NCI-H1092 treated with DMSO at 0.1 percent for 48 hours (cell line): ENCODE results near the gene WAC.

ENCODE experiments used
- DNase-seq: peaks from one replicate; lab custom pipeline; 2025; lab: John Stamatoyannopoulos, UW

The WAC gene

GRCh38 chr10:28530751-28531150, 2.2 kb upstream of the WAC start:
- DNase-seq = no peak

GRCh38 chr10:28533186-28533564, 257 bp downstream of the WAC start:
- DNase-seq = no peak

GRCh38 chr10:28533571-28534304, 820 bp downstream of the WAC start:
- peak; percentile 39 for DNase-seq

DNA sequence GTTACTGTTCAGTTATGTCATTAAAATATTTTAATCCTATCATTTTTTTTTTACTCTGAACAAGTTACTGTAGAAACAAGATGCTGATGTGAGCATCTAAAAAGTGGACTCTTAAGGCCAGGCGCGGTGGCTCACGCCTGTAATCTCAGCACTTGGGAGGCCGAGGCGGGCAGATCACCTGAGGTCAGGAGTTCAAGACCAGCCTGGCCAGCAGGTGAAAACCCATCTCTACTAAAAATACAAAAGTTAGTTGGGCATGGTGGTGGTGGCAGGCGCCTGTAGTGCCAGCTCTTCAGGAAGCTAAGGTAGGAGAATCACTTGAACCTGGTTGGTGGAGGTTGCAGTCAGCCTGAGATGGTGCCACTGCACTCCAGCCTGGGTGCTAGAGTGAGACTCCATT, 2.9 kb downstream of the WAC start:
- DNase-seq = no peak

- DNase-seq = no peak
Measured at GRCh38 chr10:28538595-28538994, 5.7 kb downstream of the WAC start.

DNA sequence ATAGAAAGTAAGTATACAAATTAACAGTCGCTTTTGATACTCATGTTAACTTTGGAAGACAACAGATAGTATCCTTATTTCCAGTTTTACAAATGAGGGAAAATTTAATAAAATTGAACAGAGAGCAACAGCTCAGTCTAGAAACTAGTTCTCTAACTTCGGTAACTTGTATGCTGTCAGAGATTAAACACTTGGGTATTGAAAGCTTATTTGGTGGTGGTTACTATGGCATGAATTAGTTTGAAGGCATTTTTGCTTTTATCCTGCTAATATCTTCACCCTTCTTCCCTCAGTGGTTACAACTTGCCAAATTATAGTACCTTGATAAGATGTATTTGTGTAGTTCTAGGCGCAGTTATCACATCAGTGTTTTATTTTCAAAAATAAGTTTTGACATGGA, 7.2 kb downstream of the WAC start:
- no peak for DNase-seq

DNA sequence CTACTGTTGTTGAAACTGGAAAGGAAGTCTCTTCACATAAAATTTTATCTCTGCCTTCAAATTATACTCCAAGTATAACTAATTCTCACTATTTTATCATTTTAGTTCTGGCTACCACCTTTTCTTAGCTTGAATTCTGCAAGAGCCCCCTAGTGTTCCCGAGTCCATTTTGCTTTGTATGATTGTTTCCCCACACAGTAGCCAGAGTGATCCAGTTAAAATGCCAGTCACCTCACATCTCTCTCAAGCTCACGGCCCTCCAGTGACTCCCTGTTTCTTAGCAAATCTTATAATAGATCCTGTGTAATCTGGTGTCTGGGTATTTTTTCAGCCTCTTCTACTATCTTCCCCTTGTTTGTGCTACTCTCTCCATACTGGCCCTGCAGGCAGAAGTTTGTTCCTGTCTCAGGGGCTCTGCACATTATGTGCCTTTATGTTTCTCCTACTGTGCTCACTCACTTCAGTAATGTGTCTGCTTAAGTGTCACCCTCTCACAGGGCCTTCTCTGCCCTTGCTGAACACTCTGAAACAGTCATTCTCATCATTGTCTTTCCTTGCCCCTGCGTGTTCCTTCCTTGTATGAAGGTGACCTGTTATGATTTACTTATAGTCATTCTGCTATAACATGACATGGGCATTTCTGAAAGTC, 8.9 kb downstream of the WAC start:
- no peak for DNase-seq

- DNase-seq = no peak
Measured at GRCh38 chr10:28542728-28543127, 9.8 kb downstream of the WAC start.

GRCh38 chr10:28544058-28544457, 11.1 kb downstream of the WAC start:
- no peak for DNase-seq

GRCh38 chr10:28545967-28546644, 13.2 kb downstream of the WAC start:
- DNase-seq = no peak

GRCh38 chr10:28548781-28549498, 16.0 kb downstream of the WAC start:
- no peak for DNase-seq

DNA sequence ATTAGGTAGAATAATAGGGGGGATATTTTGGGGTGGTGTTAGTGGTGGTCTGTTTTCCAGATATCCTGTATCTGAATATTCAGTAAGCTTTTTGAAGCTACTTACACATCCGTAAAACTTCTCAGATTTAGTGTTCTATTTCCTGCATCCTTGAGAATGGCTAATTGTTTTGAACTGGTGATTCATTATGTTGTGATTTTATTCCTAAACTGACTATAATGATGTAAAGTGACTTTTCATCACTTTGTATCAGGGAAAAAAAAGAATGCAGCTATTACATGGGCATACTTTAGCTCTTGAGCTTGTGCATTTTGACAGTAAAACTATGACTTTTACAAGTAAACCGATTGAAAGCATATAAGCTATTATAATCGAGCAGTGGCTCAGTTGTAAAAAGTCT, 18.2 kb downstream of the WAC start:
- no peak for DNase-seq

GRCh38 chr10:28552775-28553174, 19.9 kb downstream of the WAC start:
- DNase-seq = no peak

DNA sequence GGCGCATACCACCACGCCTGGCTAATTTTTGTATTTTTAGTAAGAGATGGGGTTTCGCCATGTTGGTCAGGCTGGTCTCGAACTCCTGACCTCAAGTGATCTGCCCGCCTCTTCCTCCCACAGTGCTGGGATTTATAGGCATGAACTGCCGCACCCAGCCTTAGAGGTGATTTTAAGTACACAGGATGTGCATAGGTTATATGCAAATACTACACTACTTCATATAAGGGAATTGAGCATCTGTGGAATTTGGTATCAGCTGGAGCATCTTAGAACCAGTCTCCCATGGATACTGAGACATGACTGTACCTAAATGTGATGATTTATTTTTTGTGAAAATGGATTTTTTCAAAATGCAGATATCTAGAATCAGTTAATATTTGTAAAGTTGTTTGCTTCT, 21.1 kb downstream of the WAC start:
- DNase-seq = no peak

DNA sequence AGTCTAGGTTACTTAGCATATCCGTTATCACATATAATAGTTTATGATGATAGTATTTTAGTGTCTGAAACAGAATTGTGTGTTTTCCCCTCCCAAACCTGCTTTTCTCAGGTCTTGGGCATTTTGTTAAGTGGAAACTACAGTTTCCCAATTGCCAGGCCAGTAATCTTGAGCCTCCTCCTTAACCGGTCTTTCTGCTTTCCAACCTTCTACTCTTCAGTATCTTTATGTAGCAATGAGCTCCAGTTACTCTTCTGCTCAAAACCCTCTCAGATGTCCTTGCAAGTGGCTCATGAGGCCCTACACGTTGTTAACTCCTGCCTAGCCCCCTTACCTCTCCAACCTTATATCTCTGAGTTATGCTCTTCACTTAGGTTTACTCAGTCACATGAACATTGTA, 22.0 kb downstream of the WAC start:
- DNase-seq = no peak

GRCh38 chr10:28555358-28555757, 22.4 kb downstream of the WAC start:
- no peak for DNase-seq

DNA sequence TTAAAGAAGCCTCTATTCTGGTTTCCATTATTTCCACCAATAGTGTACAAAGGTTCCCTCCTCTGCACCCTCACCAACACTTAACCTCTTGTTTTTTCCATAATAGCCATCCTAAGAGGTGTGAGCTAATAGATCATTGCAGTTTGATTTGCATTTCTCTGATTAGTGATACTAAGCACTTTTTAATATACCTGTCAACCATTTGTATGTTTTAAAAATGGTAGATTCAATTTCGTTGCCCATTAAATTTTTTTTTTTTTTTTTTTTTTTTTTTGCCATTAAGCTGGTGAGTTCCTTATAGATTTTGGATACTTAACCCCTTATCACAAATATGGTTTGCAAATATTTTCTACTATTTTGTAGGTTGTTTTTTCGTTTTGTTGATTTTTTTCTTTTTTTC, 23.2 kb downstream of the WAC start:
- DNase-seq = no peak

DNA sequence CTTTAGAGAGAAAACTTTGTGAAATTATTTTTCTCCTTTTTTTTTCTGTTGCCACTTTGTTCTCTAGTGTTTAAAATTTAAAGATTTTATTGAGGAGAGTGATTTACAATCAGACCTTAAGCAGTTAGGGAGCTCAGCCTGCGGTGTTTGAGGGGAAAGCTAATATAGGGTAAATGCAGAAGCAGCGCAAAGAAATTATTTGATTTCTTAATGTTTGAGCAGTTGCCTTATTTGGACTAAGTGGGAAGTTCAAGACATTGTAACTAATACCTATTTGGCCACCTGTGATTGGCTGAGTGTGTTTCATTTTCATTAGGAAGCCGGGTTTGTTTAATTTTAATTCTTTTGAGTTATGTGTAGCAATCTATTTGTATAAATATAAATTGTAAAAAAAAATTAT, 25.3 kb downstream of the WAC start:
- no peak for DNase-seq

DNA sequence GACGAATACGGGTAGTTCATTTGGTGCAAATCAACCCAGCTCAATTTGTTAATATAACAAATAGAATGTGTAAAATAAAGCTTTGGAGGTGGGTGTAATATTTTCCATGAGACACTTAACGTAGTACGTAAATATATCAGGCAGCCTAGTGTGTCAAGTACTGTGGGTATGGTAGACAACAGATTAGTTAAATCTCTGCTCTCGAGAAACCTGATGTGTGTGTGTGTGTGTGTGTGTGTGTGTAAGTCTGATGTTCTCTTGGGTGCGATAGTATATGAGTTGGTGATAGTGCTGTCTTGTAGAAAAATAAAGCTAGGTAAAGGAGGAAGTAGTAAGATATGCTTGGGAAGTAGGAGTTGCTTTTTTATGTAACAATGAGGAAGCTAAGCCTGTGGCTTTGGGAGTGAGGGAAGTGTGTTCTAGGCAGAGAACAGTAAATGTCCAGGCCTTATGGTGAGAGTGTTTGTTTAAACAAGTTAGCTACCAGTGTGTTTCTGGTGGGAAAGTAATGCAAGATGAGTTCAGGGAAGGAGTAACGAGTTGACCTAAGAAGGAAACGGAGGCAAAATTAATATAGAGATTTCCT, 26.1 kb downstream of the WAC start:
- no peak for DNase-seq

DNA sequence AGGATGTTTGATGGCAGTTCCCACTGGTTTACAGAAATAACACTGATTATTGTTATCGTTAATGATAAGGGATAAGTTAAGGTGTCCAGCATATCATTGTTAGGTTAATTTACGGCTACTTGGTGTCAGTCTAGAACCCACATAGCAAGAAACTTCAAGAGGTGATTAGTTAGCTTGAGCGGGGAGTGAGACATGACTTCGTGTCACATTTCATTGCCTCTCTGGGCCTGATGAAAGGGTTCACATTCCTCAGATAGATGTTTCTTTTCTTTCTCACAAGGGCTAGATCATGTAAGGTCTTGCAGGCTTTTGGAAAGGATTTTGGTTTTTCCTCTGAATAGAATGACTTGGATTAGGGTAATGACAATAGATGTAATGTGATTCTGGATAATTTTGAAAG, 26.7 kb downstream of the WAC start:
- no peak for DNase-seq

DNA sequence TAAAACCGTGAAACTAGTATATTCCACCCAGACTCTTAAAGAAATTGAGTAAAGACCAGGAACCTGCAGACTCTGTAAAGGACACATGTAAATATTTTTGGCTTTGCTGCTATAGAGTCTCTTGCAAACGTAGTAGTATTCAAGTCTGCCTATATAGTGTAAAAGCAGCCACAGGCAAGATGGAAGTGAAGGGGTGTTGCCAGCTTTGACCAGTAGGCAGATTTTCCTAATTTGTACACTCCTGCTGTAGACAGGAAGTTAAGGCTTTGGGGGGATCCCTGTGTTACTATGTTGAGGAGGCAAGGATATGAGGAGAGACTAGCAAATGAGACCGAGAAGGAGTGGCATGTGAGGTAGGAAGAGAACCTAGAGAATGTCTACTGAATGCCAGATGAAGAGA, 27.7 kb downstream of the WAC start:
- no peak for DNase-seq

GRCh38 chr10:28561531-28561930, 28.6 kb downstream of the WAC start:
- DNase-seq = no peak
